Renal cortical epithelial cell (primary cell): ENCODE data around the gene KRTAP9-7. TPM values are rescaled to one million over a fixed set of nuclear protein-coding genes. Genes with fewer than 3 reads are reported as not detected.
A peak's percentile ranks its signal among the peaks of the same experiment; 100 is the strongest.

ENCODE experiments used
- DNase-seq: peaks from one replicate; pipeline ENCODE4 v3.0.0-alpha.2; 2011; ENCODE audit warnings: low read depth
- total RNA-seq: library from RNA; depleted of rRNA; stranded (reverse); fragments of >200 nt; gene quantifications from 2 replicates; pipeline ENCODE4 v1.2.3, GENCODE V29; 2014

The KRTAP9-7 gene
- total RNA-seq, 1 donor from 2014 or later = not detected

DNA sequence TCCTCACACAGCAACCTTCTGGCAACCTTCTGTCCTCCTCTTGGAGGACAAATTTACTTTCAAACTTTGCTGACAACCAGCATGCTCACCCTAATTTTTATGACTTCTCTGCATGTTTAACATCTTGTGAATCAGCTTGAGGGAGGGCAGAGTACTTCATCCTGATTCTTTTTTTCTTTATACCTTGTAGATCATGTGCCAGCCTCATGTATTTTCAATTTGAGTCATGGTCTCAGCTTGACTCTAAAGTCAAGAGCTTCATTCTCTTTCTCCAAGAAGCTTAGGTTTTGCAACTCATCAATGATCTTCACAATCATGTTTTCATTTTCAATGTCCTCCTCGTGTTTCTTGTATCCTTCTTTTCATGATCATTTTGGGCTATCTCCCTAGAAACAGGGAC, 3.6 kb upstream of the KRTAP9-7 start:
- DNase-seq = no peak

DNA sequence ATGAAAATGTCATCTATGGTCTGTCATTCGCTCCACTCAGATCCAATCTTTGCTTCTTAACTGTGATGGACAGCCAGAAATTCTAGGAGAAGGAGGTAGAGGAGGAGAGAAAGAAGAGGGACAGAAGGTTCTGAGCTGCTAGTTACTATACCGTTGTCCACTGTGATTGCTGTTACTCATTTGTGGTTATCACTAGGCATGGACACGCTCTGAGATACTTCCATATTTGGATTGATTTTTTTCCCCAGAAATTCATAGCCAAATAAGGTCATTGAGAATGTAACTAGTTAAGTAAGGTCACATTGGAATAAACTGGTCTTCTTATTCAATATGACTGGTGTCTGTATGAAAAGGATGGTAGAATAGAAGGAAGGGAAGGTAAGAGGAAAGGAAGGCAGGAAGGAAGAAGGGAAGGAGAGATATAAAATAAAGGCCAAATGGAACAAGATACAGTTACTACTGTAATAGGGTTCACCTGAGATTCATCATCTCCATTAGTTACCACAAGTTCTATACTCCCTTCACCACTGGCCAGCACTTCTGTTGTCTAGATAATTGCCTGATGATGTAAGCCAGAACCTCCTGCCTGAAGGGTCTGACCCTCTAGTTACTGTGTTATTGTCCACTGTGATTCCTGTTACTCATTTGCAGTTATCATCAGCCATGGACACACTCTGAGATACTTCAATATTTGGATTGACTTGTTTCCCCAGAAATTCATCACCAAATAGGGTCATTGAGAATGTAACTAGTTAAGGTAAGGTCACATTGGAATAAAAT, 2.9 kb downstream of the KRTAP9-7 start:
- DNase-seq = peak; percentile 62

DNA sequence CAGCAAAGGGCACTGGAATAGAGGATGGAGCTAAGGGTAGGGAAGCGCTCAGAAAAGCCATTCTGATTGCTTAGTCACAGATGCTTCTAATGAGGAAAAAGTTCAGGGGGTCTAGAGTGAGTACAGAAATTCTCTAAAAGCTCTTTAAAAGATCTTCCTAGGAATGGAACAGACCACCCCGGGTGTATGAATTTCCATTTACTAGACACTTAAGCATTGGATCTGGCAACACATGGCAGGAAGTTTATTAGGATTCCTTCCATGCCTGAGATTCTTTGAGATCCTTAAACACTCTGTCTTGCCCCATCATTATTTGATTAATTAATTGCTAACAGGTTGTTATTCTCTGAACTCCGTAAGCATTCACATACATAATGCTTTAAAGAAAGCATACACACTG, 8.5 kb downstream of the KRTAP9-7 start:
- DNase-seq = peak; percentile 71

DNA sequence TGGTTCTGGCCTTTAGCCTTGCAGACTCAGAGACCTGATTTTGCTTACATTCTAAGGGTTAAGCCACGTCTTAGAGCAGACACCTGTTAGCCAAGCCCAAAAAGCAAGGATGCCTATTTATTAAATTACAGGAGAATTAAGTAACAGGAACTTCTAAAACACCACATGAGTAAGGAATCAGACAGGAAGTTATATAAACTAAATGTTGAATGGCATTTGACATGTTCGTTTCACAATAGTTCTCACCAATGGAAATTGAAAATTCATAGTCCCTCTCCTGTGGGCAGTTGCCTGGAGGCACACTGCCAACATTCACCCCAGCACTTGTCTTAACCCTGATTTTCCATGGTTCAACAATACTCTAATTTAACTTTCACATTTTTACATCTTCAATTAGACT, 9.0 kb downstream of the KRTAP9-7 start:
- DNase-seq = peak; percentile 77

DNA sequence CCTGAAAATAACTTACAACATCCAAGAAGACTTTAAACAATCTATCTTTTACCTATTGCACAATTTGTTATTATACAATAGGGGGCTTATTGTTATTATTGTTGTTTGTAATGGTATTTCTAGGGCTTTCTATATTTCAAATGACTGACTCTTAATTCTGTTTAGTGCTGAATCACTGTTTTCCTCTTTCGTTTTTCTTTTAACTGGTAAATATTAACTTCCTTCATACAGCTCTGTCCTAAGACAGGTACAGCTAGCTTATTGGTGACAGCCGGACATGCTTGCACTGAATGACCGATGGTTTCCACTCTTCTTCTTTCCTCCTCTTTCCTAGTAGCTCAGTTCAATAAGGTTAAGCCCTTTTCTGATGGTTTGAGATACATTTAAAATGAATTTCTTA, 11.6 kb downstream of the KRTAP9-7 start:
- peak; percentile 80 for DNase-seq

DNA sequence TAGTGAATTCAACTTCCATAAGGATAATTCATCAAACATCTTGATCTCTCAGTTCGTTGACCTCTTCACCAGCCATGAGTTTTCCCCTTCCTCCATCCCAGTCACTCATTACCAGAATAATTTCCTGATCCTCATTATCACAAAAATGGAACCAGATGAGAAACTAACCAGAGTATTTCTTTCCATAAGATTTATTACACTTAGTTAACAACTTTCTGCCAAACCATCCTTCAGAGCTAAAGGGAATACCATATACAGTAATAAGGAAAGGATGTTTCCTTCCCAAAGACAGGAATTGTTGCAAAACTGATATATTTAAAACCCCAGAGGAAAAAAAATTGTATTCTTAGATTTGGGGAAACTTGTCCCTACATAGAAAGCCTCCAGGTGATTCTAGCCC, 18.5 kb downstream of the KRTAP9-7 start:
- no peak for DNase-seq

DNA sequence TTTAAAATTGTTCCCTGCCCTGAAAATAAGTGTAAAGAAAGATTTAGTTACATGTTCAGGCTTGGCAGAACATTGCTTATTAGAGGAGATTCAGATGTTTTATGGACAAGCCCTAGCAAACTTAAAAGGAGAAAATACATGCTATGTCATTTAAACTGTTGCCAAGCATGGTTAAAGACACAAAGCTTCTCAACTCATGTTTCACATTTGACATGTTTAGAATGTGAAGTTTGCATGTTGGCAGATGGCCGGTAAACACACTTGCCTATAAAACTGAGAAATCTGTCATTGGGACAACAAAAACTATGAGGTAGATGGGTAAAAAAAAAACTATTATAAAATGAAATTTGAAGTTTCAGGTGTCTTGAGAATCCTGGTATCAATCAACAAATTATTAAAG, 21.3 kb downstream of the KRTAP9-7 start:
- DNase-seq = no peak

DNA sequence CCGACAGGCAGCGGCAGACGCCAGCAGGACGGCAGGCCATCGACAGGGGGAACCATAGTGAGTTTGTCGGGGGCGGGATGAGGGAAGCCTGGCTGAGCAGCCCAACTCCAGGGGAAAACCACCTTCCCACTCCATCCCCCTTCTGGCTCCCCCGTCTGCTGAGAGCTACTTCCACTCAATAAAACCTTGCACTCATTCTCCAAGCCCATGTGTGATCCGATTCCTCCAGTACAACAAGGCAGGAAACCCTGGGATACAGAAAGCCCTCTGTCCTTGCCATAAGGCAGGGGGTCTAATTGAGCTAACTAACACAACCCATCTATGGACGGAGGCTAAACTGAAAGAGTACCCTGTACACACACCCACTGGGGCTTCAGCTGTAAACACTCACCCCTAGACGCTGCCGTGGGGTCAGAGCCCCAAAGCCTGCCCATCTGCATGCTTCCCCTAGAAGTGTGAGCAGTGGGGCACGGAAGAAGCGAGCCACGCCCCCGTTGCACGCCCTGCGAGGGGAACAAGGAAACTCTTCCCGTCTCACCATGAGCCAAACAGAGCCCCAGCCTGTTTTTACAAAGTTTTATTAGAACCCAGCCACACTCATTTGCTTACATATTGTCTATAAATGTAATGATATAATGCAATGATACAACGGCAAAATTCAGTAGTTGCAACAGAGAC, 23.1 kb downstream of the KRTAP9-7 start:
- no peak for DNase-seq

DNA sequence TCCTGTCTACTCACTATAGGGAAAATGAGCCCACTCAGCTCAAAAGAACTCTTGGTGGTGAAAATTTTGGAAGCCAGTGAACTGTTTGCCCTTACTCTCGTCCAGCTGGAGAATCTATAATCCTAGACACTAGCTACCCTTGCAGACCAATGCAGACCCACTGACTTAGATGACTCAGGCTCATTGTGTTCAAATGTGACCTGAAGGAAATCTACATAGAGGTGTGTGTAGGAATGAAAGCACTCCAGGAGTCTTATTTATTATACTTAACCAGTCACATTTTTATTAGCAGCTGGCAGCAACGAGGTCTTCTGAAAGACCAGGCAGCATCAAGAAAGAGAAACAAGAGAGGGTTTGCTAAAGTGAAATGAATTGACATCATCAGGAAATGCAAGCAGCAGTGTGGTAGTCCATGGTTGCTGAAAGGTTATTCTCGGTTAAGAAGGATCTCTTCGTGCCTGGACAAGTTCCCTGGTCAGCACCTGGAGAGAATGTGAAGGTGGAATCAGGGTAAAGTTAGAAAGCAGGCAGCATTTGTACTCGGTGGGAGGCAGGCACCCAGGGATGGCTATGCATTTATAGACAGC, 25.8 kb downstream of the KRTAP9-7 start:
- DNase-seq = peak; percentile 71

DNA sequence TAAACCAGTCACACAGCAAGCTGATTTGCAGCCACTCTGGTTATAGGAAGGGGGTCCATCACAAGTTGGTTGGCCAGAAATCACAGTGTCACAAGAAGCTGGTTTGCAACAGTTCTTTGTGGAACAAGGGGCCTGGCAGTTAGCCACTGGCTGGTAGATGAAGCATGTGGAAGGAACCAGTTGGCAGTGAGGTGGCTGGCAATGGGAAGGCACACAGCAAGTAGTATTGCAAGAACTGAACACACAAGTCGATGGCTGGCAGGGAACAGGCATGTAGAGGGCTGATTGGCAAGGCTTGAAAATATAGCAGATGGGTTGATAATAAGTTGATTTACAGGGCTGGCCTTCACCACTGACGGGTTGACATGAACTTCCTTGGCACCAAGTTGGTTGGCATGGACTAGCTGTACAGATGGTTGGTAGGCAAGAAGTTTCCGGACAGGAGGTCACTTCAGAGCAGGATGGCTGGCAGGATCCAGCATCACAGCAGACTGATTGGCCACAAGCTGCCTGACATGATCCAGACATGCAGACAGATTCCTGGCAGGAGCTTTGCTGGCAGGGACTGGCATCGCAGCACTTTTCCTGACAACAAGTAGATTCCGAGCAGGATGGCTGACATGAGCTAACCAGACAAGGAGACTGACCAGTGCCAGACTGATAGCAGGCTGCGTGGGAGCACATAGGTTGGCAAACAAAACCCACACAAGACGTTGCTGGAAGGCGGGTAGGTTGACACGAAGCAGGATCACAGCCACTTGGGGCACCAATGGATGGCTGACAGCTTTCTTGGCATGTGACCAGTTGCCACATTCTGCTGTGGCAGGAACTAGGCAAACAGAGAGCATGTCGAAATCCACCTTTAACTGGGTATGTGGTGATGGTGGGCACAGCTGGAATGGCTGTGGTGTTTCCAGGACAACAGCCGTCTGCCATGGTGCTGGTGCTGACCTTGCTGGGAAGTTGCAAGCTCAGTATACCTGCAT, 26.7 kb downstream of the KRTAP9-7 start, which contains the start of gene KRTAP29-1:
Gene KRTAP29-1, minus strand, starts transcription at position 936 of the 986 bp plus-strand sequence. Its CDS starts 0 bp downstream, at position 936.
- no peak for DNase-seq

DNA sequence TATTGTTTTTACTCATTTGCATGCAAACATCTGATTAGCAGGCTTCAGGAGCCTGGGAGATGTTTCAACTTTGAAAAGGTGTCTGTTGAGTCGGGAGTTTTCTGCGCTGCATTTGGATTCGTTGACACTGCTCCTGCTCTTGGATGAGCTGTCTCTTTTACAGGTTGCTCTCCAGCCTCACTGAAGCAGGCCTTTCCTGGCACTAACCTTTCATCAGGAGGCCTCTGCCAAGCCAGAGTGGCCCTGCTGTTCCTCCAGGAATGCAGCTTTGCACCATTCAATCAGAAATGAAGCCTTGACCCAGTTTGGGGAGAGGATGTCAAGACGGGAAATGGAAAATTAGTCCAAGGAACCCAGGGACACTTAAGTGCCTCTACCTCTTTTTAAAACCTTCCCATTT, 27.5 kb downstream of the KRTAP9-7 start:
- no peak for DNase-seq

DNA sequence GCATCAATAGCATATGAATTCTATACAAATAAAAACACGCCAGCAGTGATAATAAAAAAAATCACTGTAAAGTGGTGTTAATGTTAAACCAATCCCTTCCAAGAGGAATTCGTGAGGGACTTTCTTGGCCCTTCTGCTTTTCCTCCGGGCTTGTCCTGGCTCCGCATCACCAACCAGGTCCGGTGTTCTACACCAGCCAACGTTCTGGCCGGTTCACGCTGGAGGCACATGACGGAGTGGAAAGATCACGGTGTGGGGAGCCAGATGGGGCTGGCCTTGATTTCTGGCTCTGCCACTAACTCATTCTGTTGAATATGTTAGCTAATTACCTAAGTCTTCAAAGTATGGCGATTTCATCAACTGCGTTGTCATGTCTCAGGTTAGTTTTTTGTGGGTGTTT, 28.6 kb downstream of the KRTAP9-7 start:
- DNase-seq = peak; percentile 32

DNA sequence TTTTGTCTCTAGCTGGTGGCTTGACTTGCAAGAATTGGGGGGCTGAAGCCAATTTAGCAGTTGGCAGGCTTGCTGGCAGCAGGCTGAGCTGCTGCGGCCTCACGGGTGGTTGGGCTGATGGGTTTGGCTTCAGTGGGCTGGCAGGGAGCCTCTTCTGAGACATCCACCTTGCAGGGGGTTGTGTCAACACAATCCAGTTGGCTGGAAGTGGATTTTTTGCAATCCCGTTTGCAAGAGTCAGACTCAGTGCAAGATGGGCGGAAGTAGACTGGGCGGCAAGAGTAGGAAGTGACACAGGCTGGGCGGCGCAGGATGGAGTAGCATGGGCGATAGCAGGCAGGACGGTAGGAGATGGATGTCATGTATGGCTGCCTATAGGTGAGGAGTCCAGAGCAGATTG, 32.1 kb downstream of the KRTAP9-7 start:
- peak; percentile 88 for DNase-seq

DNA sequence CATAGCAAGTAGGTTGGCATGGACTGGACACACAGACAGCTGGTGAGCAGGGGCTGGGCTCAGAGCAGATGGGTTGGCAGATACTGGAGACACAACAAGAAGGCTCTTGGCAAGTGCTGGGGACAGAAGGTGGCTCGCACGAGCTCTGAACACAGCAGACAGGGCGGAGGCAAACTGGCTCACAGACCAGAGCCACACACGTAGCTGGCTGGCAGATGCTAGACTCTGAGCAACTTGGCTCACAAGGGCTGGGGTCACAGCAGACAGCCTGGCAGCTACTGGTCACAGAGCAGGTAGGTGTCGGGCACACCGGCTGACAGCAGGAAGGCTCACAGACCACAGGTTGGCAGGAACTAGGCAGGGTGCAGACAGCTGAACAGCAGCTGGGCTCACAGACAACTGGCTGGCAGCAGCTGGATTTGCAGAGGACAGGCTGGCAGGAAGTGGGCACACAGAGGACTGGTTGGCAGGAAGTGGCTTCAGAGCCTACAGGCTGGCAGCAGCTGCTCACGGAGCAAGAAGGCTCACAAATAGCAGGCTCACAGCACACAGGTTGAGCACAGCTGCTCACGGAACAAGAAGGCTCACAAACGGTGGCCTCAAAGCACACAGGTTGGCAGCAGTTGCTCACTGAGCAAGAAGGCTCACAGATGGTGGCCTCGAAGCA, 32.9 kb downstream of the KRTAP9-7 start:
- peak; percentile 16 for DNase-seq

DNA sequence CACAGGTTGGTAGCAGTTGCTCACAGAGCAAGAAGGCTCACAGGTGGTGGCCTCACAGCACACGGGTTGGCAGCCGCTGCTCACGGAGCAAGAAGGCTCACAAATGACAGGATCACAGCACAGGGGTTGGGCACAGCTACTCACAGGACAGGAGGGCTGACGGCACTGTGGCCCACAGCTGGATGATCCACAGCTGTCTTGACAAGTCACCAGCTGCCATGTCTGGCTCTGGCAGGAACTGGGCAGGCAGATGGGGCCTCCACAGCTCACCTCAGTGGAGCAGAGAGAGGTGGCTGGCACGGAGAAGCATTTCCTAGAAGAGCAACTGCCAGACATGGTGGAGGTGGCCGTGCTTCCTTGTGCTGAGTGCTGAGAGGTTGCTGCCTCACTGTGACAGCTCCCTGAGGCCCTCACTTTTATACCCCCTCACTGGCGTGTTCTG, 33.4 kb downstream of the KRTAP9-7 start, which contains the start of gene KRTAP16-1:
Gene KRTAP16-1, minus strand, starts transcription at position 392 of the 442 bp plus-strand sequence. Its CDS starts 56 bp downstream, at position 336.
- no peak for DNase-seq

DNA sequence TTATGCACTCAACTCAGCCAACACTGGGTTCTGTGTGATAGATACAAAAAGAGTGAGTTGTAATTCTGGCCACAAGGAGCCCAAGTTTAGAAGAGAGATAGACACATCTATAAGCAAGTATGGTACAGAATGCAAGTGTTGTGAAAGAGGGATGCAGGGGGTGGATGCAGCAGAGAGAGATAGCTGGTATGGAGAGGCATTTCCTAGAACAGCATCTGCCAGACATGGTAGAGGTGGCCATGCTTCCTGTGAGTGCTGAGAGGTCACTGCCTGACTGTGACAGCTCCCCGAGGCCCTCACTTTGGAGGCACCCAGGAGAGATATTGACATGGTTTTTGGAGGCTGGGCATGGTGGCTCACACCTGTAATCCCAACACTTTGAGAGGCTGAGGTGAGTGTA, 35.6 kb downstream of the KRTAP9-7 start:
- DNase-seq = no peak

DNA sequence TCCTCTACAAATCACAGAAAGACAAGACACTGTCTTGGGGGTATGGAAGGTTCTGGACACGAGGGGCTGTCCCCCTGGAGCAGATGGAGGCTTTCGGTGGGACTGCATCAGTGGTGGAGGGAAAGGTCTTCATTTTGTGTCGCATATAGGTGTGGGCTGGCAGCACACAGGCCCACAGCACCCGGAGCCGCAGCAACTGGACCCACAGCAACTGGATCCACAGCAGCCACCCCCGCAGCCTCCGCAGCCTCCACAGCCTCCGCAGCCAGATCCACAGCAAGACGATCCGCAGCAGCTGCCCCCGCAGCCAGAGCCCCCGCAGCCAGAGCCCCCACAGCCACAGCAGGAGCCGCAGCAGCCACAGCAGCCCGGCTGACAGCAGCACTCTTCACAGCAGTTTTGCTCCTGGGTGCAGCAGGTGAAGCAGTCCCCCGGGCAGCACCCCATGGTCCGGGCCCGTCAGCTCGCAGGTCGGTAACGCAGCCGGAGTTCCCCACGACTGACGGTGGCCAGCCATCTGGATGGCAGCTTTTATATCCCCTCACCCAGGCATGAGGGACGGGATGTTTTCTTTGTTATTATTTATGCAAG, 39.8 kb downstream of the KRTAP9-7 start, which contains the start of gene KRTAP17-1:
Gene KRTAP17-1, minus strand, starts transcription at position 507 of the 591 bp plus-strand sequence. Its CDS starts 60 bp downstream, at position 447.
- DNase-seq = no peak

DNA sequence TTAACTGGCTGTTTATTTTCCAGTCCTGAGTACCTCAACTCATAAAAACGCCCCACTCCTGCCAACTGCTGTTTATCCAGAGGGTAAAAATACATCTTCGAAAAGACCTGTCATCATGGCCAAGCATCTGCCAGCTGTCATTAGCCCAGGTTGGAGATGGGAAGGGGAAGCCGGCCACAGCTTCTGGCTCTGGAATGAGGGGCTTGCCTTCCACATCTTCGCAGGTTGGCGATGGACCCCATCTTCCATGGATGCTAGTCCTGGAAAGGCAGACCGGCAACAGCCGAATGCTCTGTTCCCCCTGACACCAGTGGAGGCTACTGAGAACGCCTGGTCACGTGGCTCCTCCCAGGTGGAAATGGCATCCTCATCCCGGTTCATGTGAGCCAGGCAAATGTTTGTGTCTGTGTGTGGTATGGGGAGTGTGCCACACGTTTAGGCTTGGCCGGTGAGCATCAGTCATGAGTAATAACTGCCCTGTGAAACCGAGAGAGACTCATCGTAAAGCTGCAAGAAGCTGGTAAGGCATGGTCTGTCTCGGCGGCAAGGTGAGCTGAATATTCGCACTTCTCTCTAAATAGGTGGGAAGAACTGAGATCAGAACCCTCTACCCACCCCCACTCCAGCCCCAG, 40.4 kb downstream of the KRTAP9-7 start:
- peak; percentile 27 for DNase-seq

DNA sequence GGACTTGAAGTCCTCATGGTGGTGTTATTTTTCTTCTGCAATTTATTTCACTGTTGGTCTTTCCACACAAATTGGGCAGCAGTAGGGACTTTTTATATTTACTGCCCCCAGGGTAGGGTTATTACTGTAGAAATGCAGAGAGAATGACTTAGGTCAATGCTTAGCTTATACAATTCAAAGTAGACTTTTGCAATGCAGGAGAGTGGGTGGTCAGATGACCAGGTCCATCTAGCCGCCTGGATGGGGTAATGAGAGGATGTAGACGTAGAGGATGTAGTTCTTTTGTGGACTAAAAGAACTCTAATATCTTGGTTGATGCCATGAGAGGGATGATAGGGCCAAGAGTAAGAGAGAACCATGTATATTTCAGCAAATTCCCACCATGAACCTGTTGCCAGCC, 42.7 kb downstream of the KRTAP9-7 start:
- no peak for DNase-seq
